Measurements from ENCODE around the gene GABRB1.
"Not testable (repeated sequence)": the region's sequence is repeated elsewhere in the genome, so short reads cannot be mapped to it uniquely, and the experiment has no call there.

- not testable (repeated sequence) for TF ChIP-seq CTCF (IDR thresholded peaks at IDR 0.05; ENCODE audit: borderline replicate concordance, extremely low read depth, low read length, poor library complexity, severe bottlenecking); EZH2 (IDR thresholded peaks at IDR 0.05; ENCODE audit: borderline replicate concordance, low read depth, low read length, severe bottlenecking)
Observed at GRCh38 chr4:47378021-47378530, 346.7 kb downstream of the GABRB1 start.

Data from DND-41 (cell line).